GM12874 (cell line): Measurements from ENCODE around the gene GJB5.

Experiments
- CTCF ChIP-seq: IDR thresholded peaks from 2 replicates; pipeline ENCODE4 v1.5.1; 2011; ENCODE audit warnings: low read depth, mild to moderate bottlenecking, control low read depth, low read length, moderate library complexity; ENCODE audit not compliant: insufficient read depth

The GJB5 gene

DNA sequence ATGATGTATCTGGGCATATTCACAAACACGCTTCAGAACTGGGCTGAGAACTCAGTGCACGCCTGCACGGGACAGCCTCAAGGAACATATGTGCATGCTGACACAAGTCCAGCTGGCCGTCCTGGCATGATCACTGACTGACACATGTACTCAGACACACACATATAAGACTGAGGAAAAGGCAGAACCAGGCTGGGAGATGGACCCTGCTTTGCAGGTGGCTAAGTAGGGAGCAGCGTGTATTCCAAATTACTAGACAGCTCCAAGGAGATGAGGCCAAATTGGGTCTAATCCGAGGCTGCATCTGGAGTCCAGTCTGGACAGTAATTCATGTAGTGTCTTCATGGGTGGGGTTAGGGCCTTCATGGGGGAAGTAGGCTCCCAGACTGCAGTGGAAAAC, 41.4 kb upstream of the GJB5 start:
- TF ChIP-seq CTCF: no peak

DNA sequence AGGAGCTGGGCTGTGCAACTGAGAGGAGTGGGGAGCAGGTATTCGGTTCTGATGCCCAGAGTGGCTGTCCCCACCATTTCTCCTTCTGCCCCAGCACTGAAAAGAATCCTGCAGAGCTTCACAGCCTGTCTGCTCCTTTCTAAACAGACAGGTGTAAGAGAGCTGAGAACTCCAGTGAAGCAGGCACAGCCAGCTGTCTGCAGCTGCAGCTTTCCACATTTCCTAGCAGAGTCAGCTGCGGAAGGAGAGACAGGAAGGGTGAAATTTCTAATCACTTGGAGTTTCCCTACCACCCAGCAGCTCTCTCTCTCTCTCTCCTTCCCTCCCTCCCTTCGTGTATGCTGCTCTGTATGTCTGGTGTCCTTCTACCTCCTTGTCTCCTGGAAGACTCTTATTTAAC, 40.5 kb upstream of the GJB5 start:
- no peak for TF ChIP-seq CTCF

DNA sequence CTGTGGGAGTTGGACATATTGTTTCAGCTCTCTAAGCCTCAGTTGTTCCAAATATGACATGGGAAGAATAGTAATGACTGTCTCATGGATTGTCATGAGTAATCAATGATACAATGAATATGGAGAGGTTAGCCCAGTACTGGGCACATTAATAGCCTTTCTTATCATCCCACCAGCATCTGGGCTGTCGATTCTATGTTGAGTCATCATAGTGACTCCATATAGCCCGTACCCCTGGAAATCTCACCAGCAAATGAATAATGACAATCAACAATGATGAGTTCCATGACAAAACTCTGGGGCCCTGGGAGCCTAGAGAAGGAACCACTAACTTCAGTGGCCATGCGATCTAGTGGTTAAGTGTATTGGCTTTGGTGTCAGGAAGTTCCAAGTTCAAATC, 39.7 kb upstream of the GJB5 start:
- TF ChIP-seq CTCF: no peak

GRCh38 chr1:34721241-34721640, 33.6 kb upstream of the GJB5 start:
- TF ChIP-seq CTCF: no peak

- no peak for TF ChIP-seq CTCF
These were observed 33.0 kb upstream of the GJB5 start for GRCh38 chr1:34721646-34722355.

- no peak for TF ChIP-seq CTCF
These were observed 28.0 kb upstream of the GJB5 start for GRCh38 chr1:34726861-34727260.

DNA sequence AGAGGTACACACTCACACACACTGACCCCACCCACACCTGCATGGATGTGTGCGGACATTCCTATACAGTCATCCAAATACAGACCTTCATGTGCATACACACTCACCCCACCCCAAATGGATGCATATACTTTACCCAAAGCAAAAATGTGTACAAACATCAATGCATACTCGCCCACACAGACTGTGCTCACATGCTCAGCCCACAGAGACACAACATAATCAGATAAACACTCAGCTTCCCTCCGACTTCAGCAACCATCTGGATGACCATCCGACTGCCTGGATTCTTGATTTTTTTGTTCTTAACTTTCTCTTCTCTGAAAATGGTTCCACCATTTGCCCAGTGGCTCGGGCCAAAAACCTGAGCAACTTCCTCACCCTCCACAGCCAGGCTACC, 24.4 kb upstream of the GJB5 start:
- TF ChIP-seq CTCF: no peak
